Measurements from ENCODE around the gene CHD9NB. TPM values are rescaled to one million over a fixed set of nuclear protein-coding genes. Genes with fewer than 3 reads are reported as not detected.
A peak's percentile ranks its signal among the peaks of the same experiment; 100 is the strongest.

Gene CHD9NB
- total and polyA plus RNA-seq, 9 of the 15 experiments (the other 6 are each of a cell fraction or from before 2014, with no cell fraction given): 0.06 to 0.10 (median 0.07) TPM; not detected in 6

- TF ChIP-seq TAL1 (IDR thresholded peaks at IDR 0.05) (peak; percentile 38; the same call in 1 of the 2 replicates), RFX7 (CRISPR knock-in tag; IDR thresholded peaks at IDR 0.05) (no peak), SPI1 (IDR thresholded peaks at IDR 0.05; ENCODE audit: borderline replicate concordance, low read depth, low read length) (peak; percentile 65), ZNF57 (CRISPR knock-in tag; IDR thresholded peaks at IDR 0.05) (no peak), CBFA2T3 (IDR thresholded peaks at IDR 0.05) (peak; percentile 86), BRF1 (IDR thresholded peaks at IDR 0.05; ENCODE audit: borderline replicate concordance, extremely low read depth, insufficient read length) (no peak), DMBX1 (CRISPR knock-in tag; IDR thresholded peaks at IDR 0.05; ENCODE audit: borderline replicate concordance) (peak; percentile 14; the same call in 1 of the 2 replicates), MED1 (CRISPR knock-in tag; IDR thresholded peaks at IDR 0.05; ENCODE audit: borderline replicate concordance) (no peak), ZNF282 (CRISPR knock-in tag; IDR thresholded peaks at IDR 0.05) (no peak), POLR2A (conservative IDR thresholded peaks at IDR 0.05) (peak; percentile 57), U2AF2 (optimal IDR thresholded peaks at IDR 0.05; ENCODE audit: low read depth, low read length) (no peak), ZNF586 (CRISPR knock-in tag; conservative IDR thresholded peaks at IDR 0.05) (no peak), GTF2E2 (tag; IDR thresholded peaks at IDR 0.05) (no peak), DDX20 (tag; IDR thresholded peaks at IDR 0.05; ENCODE audit: low read depth) (no peak), MEF2D (tag; conservative IDR thresholded peaks at IDR 0.05; ENCODE audit: low read depth) (0 out of 2 replicates have a peak, but pooled peaks have one; percentile 24), ZNF12 (CRISPR knock-in tag; IDR thresholded peaks at IDR 0.05) (no peak), FOS (IDR thresholded peaks at IDR 0.05; ENCODE audit: extremely low read depth, insufficient read length) (no peak), KHSRP (IDR thresholded peaks at IDR 0.05) (no peak), MYNN (IDR thresholded peaks at IDR 0.05) (peak; percentile 39; the same call in 1 of the 2 replicates), MYNN (CRISPR knock-in tag; IDR thresholded peaks at IDR 0.05) (no peak), SP2 (IDR thresholded peaks at IDR 0.05; ENCODE audit: extremely low read depth, low read depth, low read length, poor library complexity, severe bottlenecking) (no peak), ELF4 (CRISPR knock-in tag; IDR thresholded peaks at IDR 0.05) (no peak), LEF1 (IDR thresholded peaks at IDR 0.05) (peak; percentile 52; the same call in 1 of the 2 replicates), ZNF217 (CRISPR knock-in tag; IDR thresholded peaks at IDR 0.05) (no peak), CHCHD3 (CRISPR knock-in tag; IDR thresholded peaks at IDR 0.05) (no peak), GABPA (tag; conservative IDR thresholded peaks at IDR 0.05; ENCODE audit: low read depth) (peak; percentile 44), NFATC3 (IDR thresholded peaks at IDR 0.05) (no peak), RNF219 (CRISPR knock-in tag; IDR thresholded peaks at IDR 0.05) (no peak), E2F1 (CRISPR knock-in tag; IDR thresholded peaks at IDR 0.05) (no peak), ZNF384 (IDR thresholded peaks at IDR 0.05; ENCODE audit: low read depth, low read length) (no peak)
Measured at GRCh38 chr16:53099318-53100130, 46.8 kb upstream of the CHD9NB start (continued).

Data from K562 (cell line).